Activated gamma-delta T cell (primary cell): ENCODE measurements around the gene TBC1D32.
"Not testable (repeated sequence)": the region's sequence is repeated elsewhere in the genome, so short reads cannot be mapped to it uniquely, and the experiment has no call there.

Experiments
- DNase-seq: peaks from one replicate; lab custom pipeline; 2025; lab: John Stamatoyannopoulos, UW

TBC1D32 gene

GRCh38 chr6:121134922-121135321 lies 199.4 kb downstream of the TBC1D32 start:
- no peak for DNase-seq

GRCh38 chr6:121124600-121124999 lies 209.7 kb downstream of the TBC1D32 start:
- no peak for DNase-seq

GRCh38 chr6:121112356-121112755 lies 221.9 kb downstream of the TBC1D32 start:
- DNase-seq, result no peak

GRCh38 chr6:121110733-121111132 lies 223.5 kb downstream of the TBC1D32 start:
- no peak for DNase-seq

GRCh38 chr6:121106962-121107361 lies 227.3 kb downstream of the TBC1D32 start:
- DNase-seq, result no peak

- no peak for DNase-seq
These were observed 228.8 kb downstream of the TBC1D32 start for GRCh38 chr6:121105461-121105860.

- no peak for DNase-seq
These were observed 240.4 kb downstream of the TBC1D32 start for GRCh38 chr6:121093928-121094327.

- no peak for DNase-seq
These were observed 243.8 kb downstream of the TBC1D32 start for GRCh38 chr6:121090492-121090891.

- no peak for DNase-seq
These were observed 247.4 kb downstream of the TBC1D32 start for GRCh38 chr6:121086876-121087275.

GRCh38 chr6:121076119-121076518 lies 258.2 kb downstream of the TBC1D32 start:
- no peak for DNase-seq

- not testable (repeated sequence) for DNase-seq
These were observed 265.5 kb downstream of the TBC1D32 start for GRCh38 chr6:121068749-121069148.

GRCh38 chr6:121067381-121067780 lies 266.9 kb downstream of the TBC1D32 start:
- DNase-seq, result no peak

GRCh38 chr6:121064345-121064744 lies 269.9 kb downstream of the TBC1D32 start:
- no peak for DNase-seq

GRCh38 chr6:121055572-121056163 lies 278.6 kb downstream of the TBC1D32 start:
- no peak for DNase-seq

GRCh38 chr6:121048593-121048992 lies 285.7 kb downstream of the TBC1D32 start:
- not testable (repeated sequence) for DNase-seq

- DNase-seq, result not testable (repeated sequence)
These were observed 289.4 kb downstream of the TBC1D32 start for GRCh38 chr6:121044905-121045304.

- not testable (repeated sequence) for DNase-seq
These were observed 290.6 kb downstream of the TBC1D32 start for GRCh38 chr6:121043706-121044105.

GRCh38 chr6:121043211-121043610 lies 291.1 kb downstream of the TBC1D32 start:
- not testable (repeated sequence) for DNase-seq

- no peak for DNase-seq
These were observed 291.5 kb downstream of the TBC1D32 start for GRCh38 chr6:121042766-121043165.

GRCh38 chr6:121040831-121041230 lies 293.4 kb downstream of the TBC1D32 start:
- DNase-seq, result no peak

GRCh38 chr6:121033091-121033490 lies 301.2 kb downstream of the TBC1D32 start:
- DNase-seq, result no peak

GRCh38 chr6:121032268-121033006 lies 301.8 kb downstream of the TBC1D32 start:
- DNase-seq, result no peak
